Stimulated activated CD8-positive, alpha-beta memory T cell treated with anti-CD3 and anti-CD28 coated beads, Interleukin-15, amount 100 ng/mL, for 1 hour (primary cell): ENCODE measurements around the gene DAZL.
"Not testable (repeated sequence)": the region's sequence is repeated elsewhere in the genome, so short reads cannot be mapped to it uniquely, and the experiment has no call there.

Experiments used
- DNase-seq: peaks from one replicate; pipeline ENCODE4 v3.0.0-alpha.2; 2020; ENCODE audit warnings: low read depth

The DAZL gene, protein sequence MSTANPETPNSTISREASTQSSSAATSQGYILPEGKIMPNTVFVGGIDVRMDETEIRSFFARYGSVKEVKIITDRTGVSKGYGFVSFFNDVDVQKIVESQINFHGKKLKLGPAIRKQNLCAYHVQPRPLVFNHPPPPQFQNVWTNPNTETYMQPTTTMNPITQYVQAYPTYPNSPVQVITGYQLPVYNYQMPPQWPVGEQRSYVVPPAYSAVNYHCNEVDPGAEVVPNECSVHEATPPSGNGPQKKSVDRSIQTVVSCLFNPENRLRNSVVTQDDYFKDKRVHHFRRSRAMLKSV

GRCh38 chr3:16604887-16605602 lies at the start of gene DAZL:
Gene DAZL (minus strand): TSS chr3:16605423. CDS start chr3:16605205, 218 bp downstream.
- DNase-seq: no peak

DNA sequence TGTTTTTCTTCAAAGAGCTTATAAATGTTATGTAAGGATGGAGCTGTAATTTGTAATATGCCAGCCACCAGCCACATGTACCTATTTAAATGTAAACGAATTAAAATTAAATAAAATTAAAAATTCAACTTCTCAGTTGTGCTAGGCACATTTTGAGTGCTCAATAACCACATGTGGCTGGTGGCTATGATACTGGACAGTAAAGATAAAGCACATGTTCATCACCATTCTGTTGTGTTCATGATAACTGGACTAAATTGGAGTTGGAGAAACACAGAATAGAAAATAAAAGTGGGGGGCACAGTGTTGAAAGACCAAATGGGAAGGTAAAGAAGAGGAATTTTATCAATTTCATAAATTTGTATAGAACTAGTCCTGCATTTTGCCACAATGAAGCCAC lies 49.8 kb upstream of the DAZL start:
- no peak for DNase-seq

GRCh38 chr3:16653712-16654111 lies 48.5 kb upstream of the DAZL start:
- no peak for DNase-seq

GRCh38 chr3:16647668-16648067 lies 42.4 kb upstream of the DAZL start:
- DNase-seq: no peak

GRCh38 chr3:16639806-16640205 lies 34.6 kb upstream of the DAZL start:
- no peak for DNase-seq

DNA sequence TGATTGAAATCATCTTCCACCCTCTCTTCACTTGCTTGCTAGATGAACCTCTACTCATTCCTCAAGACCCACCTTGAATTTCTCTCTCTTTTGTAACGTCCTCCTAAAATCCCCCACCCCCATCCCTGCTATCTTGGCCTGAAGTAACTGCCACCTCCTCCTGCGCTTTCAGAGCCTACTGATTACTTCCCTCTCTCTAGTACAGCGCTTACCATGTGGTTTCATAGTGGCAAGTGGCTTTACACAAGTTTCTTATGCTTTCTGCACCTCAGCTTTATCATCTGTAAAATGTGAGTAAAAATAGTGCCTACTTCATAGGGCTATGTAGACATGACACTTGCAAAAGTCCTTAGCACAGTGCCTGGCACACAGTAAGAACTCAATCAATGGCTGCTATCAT lies 28.7 kb upstream of the DAZL start:
- DNase-seq: no peak

DNA sequence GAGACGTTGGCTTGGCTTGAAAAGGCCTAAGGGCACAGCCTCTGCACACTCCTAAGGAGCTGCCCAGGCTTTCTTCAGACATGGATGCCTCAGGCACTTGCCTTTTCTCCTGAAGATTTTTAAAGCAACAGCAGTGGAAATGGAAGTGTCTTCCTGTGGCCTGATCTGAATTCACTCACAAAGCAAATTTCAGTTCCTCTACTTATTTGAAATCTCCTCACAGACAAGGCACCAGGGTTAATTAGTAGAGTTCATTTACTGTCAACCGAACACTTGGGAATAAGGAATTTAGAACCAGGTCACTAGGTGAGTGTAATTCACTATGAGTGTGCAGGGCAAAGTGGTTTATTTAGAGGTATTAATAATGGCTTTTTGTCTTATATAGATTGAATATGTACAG lies 27.2 kb upstream of the DAZL start:
- DNase-seq: no peak

GRCh38 chr3:16618721-16619120 lies 13.5 kb upstream of the DAZL start:
- no peak for DNase-seq

DNA sequence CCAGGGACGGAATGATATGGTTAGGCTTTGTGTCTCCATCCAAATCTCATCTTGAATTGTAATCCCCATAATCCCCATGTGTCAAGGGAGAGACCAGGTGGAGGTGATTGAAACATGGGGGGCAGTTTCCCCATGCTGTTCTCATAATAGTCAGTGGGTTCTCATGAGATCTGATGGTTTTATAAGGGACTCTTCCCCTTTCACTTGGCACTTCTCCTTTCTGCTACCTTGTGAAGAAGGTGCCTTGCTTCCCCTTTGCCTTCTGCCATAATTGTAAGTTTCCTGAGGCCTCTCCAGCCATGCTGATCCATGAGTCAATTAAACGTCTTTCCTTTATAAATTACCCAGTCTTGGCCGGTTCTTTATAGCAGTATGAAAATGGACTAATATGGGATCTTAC lies 11.9 kb upstream of the DAZL start:
- DNase-seq: not testable (repeated sequence)

DNA sequence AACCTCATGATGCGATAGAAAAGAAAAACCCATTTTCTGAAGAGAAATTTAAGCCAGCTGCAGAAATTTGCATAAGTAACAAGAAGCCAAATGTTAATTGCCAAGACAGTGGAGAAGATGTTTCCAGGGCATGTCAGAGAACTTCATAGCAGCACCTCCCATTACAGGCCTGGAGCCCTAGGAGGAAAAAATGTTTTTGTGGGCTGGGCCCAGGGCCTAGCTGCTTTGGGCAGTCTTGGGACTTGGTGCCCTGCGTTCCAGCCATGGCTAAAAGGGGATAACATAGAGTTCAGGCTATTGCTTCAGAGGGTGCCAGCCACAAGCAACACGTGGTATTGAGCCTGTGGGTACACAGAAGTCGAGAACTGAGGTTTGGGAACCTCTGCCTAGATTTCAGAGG lies 10.9 kb upstream of the DAZL start:
- DNase-seq: no peak

GRCh38 chr3:16614033-16615031 lies 9.1 kb upstream of the DAZL start:
- no peak for DNase-seq

DNA sequence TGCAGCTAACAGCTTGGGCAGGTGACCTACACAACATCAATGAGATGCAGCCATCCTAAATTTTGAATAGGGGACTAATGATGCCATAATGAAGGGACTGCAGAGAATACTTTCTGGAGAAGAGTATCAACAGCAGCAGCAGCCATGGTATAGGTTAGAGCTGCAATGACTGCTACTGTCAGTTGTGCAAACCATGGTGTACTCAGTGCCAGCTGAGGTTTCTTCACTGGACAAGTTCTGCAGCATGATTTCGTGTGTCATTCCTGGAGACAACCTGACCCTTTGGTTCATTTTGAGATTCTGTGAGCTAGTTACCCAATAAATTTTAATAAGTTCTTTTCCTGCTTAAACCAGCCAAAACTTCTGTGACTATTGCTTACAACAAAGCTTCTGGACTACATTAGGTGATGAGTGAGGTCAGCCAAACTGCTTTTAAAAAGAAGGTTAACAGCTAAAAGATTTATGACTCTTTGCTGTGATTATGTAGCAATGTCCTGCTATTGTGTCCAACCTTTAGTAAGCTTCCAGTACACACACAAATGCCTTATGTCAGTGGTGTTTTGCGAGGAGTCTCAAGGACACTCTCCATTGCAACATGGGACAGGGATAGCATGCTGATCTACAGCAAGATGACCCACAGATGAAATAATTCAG lies 4.8 kb upstream of the DAZL start:
- DNase-seq: no peak

DNA sequence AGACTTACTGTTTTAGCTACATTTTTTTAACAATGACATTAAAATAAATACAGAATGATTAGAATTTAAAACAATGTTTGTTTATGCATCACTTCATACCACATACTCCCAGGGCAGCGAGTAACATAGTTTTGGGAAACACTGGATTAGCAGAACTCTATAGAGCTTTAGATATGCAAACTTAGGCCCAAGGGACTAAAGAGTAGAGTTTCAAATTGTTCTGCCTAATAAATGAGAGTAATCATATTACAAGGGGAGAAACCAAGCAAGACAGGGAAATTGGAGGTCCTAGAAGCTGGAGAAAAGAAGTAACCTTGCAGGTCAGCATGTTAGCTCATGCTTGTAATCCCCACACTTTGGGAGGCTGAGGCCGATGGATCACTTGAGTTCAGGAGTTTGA lies 3.6 kb upstream of the DAZL start:
- no peak for DNase-seq

DNA sequence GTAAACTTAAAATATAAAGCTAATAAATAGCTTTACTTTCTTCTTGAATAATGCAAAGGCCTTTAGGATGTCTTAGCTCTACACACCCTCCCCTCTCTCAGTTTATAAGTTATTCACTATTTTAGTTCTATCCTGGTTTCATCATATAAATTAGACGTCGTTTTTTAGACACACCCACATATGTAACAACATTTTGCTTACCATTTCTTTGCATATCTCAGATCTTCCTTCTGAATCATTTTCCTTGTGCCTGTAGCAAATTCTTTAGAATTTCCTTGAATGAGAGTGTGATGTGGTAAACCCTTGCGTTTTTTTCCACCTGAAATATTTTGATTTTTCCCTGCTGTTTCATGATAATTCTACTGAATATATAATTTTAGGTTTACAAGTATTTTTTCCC lies 2.5 kb upstream of the DAZL start:
- no peak for DNase-seq

GRCh38 chr3:16606398-16606797 lies 1.2 kb upstream of the DAZL start:
- no peak for DNase-seq

DNA sequence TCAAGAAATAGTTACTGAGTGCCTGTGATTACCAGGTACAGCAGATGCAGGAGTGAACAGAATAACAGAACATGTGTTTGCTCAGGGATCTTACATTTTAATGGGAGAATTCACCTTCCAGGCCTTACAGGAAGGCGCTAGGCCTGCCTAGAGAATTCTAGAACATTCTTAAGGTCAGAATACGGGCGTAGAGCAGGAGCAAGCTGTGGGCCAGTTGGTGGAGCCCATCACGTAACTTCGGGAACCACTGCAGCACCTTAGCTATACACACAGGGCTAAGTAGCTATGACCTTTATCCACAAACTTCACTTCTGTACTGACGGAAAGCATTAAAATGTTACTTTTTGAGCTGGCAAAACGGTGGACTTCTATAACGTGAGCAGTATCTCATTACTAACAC lies 743 bp upstream of the DAZL start:
- no peak for DNase-seq

DNA sequence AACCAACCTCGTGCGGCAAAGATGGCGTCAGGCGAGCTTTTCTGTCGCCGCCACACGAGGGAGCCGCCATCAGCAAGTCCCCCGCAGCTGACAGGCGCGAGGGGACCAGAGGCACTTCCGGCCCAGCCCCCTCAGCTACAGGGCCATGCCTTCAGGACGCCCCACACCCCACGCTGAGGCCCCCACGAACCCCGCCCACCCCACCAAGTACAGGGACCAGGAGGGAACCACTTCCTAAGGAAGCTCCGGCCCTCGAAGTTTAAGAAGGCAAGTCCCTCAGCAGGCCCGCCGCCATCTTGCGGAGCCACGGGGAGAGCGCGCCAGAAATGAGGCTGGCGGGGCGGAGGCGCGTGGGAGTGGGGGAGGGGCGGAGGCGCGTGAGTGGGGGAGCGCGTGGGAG lies 790 bp downstream of the DAZL start:
- DNase-seq: no peak

DNA sequence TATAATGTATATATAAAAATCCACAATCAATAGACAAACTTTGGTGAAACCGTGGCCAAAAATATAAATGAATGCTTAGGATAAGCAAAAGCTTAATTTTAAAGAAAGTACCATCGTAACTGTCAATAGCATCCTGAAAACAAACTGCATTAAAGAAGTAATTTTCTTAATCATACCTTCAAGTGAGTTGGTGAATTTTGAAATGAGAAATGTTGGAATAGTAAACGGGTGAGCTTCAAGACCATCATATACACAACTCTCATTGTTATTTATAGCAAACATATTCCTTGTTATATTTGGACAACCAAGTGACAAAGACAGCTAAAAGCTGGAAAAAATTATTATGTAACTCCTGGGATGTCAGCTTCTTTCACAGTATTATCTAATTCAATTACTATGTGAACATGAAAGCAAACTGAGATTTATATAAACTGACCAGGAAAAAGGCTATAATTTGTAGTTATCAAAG lies 3.7 kb downstream of the DAZL start:
- DNase-seq: no peak

- DNase-seq: peak; percentile 80
Observed at GRCh38 chr3:16600780-16601536, 4.3 kb downstream of the DAZL start.

- DNase-seq: no peak
Observed at GRCh38 chr3:16599694-16600093, 5.5 kb downstream of the DAZL start.

DNA sequence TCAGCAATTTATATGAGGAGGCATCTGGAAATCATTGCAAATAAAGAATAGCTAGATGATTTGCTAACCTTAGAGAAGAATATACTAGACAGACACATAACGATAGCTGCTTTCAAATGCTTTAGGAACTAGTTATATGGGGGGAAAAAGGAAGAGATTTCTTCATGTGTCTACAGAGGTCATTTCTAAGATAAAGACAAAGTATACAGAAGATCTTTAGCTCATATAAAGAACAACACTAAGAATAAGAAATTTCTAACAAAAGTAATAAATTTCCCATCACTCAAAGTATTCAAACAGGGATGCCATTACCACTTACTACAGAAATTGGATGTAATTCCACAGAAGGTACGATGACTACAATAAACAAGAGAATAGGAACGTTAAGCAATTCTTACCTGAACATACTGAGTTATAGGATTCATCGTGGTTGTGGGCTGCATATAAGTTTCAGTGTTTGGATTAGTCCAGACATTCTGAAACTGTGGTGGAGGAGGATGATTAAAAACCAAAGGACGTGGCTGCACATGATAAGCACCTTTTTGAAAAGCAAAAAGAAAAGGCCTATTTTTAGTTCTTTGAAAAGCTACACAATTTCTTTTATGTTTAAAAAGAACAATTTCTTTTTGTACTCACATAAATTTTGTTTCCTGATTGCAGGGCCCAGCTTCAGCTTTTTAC lies 8.7 kb downstream of the DAZL start:
- no peak for DNase-seq
